GM19397 (cell line): ENCODE data around the gene FAU.
A peak's percentile ranks its signal among the peaks of the same experiment; 100 is the strongest.

Experiments used
- ATAC-seq: cut with Tn5 transposase; IDR thresholded peaks from one replicate; pipeline ENCODE4 v1.9.1; 2021; ENCODE audit warnings: mild to moderate bottlenecking, moderate library complexity; ENCODE audit not compliant: unreplicated experiment

The FAU gene

GRCh38 chr11:65109231-65110198, 12.4 kb downstream of the FAU start:
- ATAC-seq = no peak

- no peak for ATAC-seq
These were observed 13.3 kb downstream of the FAU start for GRCh38 chr11:65108469-65109123.

- no peak for ATAC-seq
These were observed 14.0 kb downstream of the FAU start for GRCh38 chr11:65107751-65108468.

- no peak for ATAC-seq
These were observed 14.9 kb downstream of the FAU start for GRCh38 chr11:65107078-65107477.

- no peak for ATAC-seq
These were observed 17.3 kb downstream of the FAU start for GRCh38 chr11:65104628-65105027.

- ATAC-seq = no peak
These were observed 18.5 kb downstream of the FAU start for GRCh38 chr11:65103476-65103875.

GRCh38 chr11:65102142-65103095, 19.5 kb downstream of the FAU start:
- no peak for ATAC-seq

GRCh38 chr11:65100674-65101350, 21.1 kb downstream of the FAU start:
- ATAC-seq = no peak

- no peak for ATAC-seq
These were observed 25.0 kb downstream of the FAU start for GRCh38 chr11:65096926-65097325.

GRCh38 chr11:65095974-65096806, 25.7 kb downstream of the FAU start, which contains the start of gene VPS51:
VPS51 (plus strand) TSS chr11:65096214; CDS start chr11:65096251, 37 bp downstream.
- ATAC-seq = peak; percentile 76

GRCh38 chr11:65095427-65095826, 26.5 kb downstream of the FAU start:
- ATAC-seq = no peak

GRCh38 chr11:65090628-65091027, 31.3 kb downstream of the FAU start:
- ATAC-seq = no peak

GRCh38 chr11:65089621-65090020, 32.3 kb downstream of the FAU start:
- ATAC-seq = no peak

- no peak for ATAC-seq
These were observed 34.1 kb downstream of the FAU start for GRCh38 chr11:65087827-65088226.

- ATAC-seq = no peak
These were observed 34.7 kb downstream of the FAU start for GRCh38 chr11:65087216-65087615.

- ATAC-seq = no peak
These were observed 35.1 kb downstream of the FAU start for GRCh38 chr11:65086809-65087208.

GRCh38 chr11:65085446-65085845, 36.5 kb downstream of the FAU start:
- ATAC-seq = no peak

GRCh38 chr11:65084598-65085375, 37.1 kb downstream of the FAU start:
- ATAC-seq = no peak
